ENCODE data around the gene ANKRD40. TPM values are rescaled to one million over a fixed set of nuclear protein-coding genes. Genes with fewer than 3 reads are reported as not detected.

Gene ANKRD40
- total and polyA plus RNA-seq, 5 experiments from 2014 or later = 2.8 to 39.5 (median 5.2) TPM

DNA sequence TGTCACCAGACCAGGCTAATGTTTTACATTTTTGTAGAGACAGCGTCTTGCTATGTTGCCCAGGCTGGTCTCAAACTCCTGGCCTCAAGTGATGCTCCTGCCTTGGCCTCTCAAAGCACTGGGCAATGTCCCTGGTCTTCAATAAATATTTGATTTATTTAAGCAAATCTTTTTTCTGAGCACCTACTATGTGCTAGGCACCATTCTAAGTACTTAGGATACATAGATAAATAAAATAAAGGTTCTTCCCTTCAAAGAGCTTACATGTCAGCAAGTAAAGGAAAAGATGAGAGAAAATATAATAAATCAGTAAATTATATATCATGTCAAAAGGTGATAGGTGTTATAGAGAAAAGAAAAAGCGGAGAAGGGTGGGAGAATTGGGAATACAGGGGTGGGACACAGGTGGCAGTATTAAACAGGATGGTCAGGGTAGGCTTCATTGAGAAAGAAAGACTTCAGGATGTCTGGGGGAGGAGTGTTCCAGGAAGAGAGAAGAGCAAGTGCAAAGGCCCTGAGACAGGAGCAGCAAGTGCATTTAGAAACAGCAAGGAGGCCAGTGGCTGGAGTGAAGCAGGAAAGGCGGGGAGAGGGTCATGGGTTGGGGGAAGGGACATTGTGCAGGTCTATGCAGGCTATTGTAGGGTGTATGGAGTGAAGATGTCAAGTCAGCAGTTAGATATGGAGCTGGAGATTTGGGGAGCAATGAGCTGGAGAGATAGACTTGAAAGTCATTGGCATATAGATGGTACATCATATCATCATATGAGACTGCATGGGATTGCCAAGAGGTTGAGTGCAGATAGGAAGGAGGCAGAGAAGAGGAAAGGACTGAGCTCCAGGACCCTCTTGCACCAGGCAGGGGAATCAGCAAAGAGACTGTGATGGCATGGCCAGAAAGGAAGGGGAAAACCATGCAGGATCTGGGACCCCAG, 61.7 kb downstream of the ANKRD40 start:
- Mint-ChIP-seq H3K4me3 (no peak overlapping the region), H3K27me3 (peaks cover 7 to 21% (median 15%) of the 10 kb centered on the region in 5 donors), H3K36me3 (no peaks in the 10 kb centered on the region), H3K4me1 (no peaks in the 10 kb centered on the region), H3K27ac (no peak overlapping the region), H3K9me3 (peaks cover 0 to 2% (median 0%) of the 10 kb centered on the region in 9 donors)
- POLR2A ChIA-PET = no interaction called here
- DNase-seq = peak in 1 of 10 donors; percentile 26
- no peak for ATAC-seq

Other genes with a start within 250 kb of the ANKRD40 start
- gene CHAD, start 239.0 kb downstream of the ANKRD40 start, total RNA-seq = not detected
- not detected for gene CHAD, start 239.0 kb downstream of the ANKRD40 start, polyA plus RNA-seq
- gene RSAD1, start 229.1 kb downstream of the ANKRD40 start, total RNA-seq = 10 to 100 TPM; 88.2 to 90.6 TPM
- 10 to 100 TPM; 61.3 to 78.8 (median 64.2) TPM for gene RSAD1, start 229.1 kb downstream of the ANKRD40 start, polyA plus RNA-seq
- gene MYCBPAP, start 199.5 kb downstream of the ANKRD40 start, total RNA-seq = 1 to 10 TPM; 1.3 to 2.6 TPM
- 1 to 10 TPM in 1 of 3 donors, under 1 TPM in 1, not detected in 1; 0.80 to 1.3 TPM for gene MYCBPAP, start 199.5 kb downstream of the ANKRD40 start, polyA plus RNA-seq
- not detected for gene EPN3, start 175.2 kb downstream of the ANKRD40 start, total RNA-seq
- not detected for gene EPN3, start 175.2 kb downstream of the ANKRD40 start, polyA plus RNA-seq
- 10 to 100 TPM; 33.2 to 39.8 TPM for gene SPATA20, start 160.7 kb downstream of the ANKRD40 start, total RNA-seq
- gene SPATA20, start 160.7 kb downstream of the ANKRD40 start, polyA plus RNA-seq = 1 to 10 TPM; 6.9 to 8.9 (median 7.5) TPM
- under 1 TPM in 1 of 2 experiments, not detected in 1; 0.05 TPM for gene CACNA1G, start 147.2 kb downstream of the ANKRD40 start, total RNA-seq
- not detected for gene CACNA1G, start 147.2 kb downstream of the ANKRD40 start, polyA plus RNA-seq
- gene ABCC3, start 73.0 kb downstream of the ANKRD40 start, total RNA-seq = under 1 TPM in 1 of 2 experiments, not detected in 1; 0.10 TPM
- not detected for gene ABCC3, start 73.0 kb downstream of the ANKRD40 start, polyA plus RNA-seq
- gene LUC7L3, start 11.7 kb upstream of the ANKRD40 start, total RNA-seq = 100 to 1,000 TPM; 311 to 345 TPM
- gene LUC7L3, start 11.7 kb upstream of the ANKRD40 start, polyA plus RNA-seq = 10 to 100 TPM; 41.6 to 58.4 (median 46.0) TPM
- not detected for gene ANKRD40CL, start 59.6 kb upstream of the ANKRD40 start, total RNA-seq
- not detected for gene ANKRD40CL, start 59.6 kb upstream of the ANKRD40 start, polyA plus RNA-seq
- gene WFIKKN2, start 127.7 kb upstream of the ANKRD40 start, total RNA-seq = not detected
- not detected for gene WFIKKN2, start 127.7 kb upstream of the ANKRD40 start, polyA plus RNA-seq
- gene TOB1, start 158.4 kb upstream of the ANKRD40 start, total RNA-seq = 100 to 1,000 TPM in 1 of 2 experiments, 10 to 100 TPM in 1; 86.8 to 107 TPM
- gene TOB1, start 158.4 kb upstream of the ANKRD40 start, polyA plus RNA-seq = 100 to 1,000 TPM in 1 of 3 donors, 10 to 100 TPM in 2; 42.9 to 114 (median 65.1) TPM

All from naive thymus-derived CD8-positive, alpha-beta T cell (primary cell).